NCI-H345 treated with DMSO at 0.1 percent for 48 hours (cell line): ENCODE measurements around the gene KANK2.

Source experiments
- DNase-seq: peaks from one replicate; lab custom pipeline; 2025; ENCODE audit not compliant: unreplicated experiment; lab: John Stamatoyannopoulos, UW

KANK2 gene

GRCh38 chr19:11197291-11198174 is at the start of gene KANK2:
Gene KANK2, minus strand, starts transcription at chr19:11197545. Its CDS starts 3,034 bp downstream, at chr19:11194511.
- peak; percentile 3 for DNase-seq

- DNase-seq, result no peak
These were observed 49.6 kb upstream of the KANK2 start for GRCh38 chr19:11246941-11247340.

GRCh38 chr19:11244846-11245589 is 47.7 kb upstream of the KANK2 start:
- no peak for DNase-seq

GRCh38 chr19:11243798-11244169 is 46.4 kb upstream of the KANK2 start:
- no peak for DNase-seq

- DNase-seq, result no peak
These were observed 45.8 kb upstream of the KANK2 start for GRCh38 chr19:11242864-11243797.

- DNase-seq, result no peak
These were observed 44.7 kb upstream of the KANK2 start for GRCh38 chr19:11242025-11242424.

GRCh38 chr19:11240008-11240444 is 42.7 kb upstream of the KANK2 start:
- DNase-seq, result no peak

GRCh38 chr19:11239377-11240000 is 42.1 kb upstream of the KANK2 start, which contains the start of gene ANGPTL8:
Gene ANGPTL8, plus strand, starts transcription at chr19:11239619. Its CDS starts 19 bp downstream, at chr19:11239638.
- DNase-seq, result no peak

- DNase-seq, result no peak
These were observed 41.5 kb upstream of the KANK2 start for GRCh38 chr19:11238781-11239376.

GRCh38 chr19:11238041-11238440 is 40.7 kb upstream of the KANK2 start:
- DNase-seq, result no peak

- no peak for DNase-seq
These were observed 40.0 kb upstream of the KANK2 start for GRCh38 chr19:11237321-11237720.

- no peak for DNase-seq
These were observed 39.3 kb upstream of the KANK2 start for GRCh38 chr19:11236324-11237301.

GRCh38 chr19:11234486-11235075 is 37.2 kb upstream of the KANK2 start:
- no peak for DNase-seq

- no peak for DNase-seq
These were observed 35.7 kb upstream of the KANK2 start for GRCh38 chr19:11233073-11233472.

GRCh38 chr19:11232555-11232954 is 35.2 kb upstream of the KANK2 start:
- DNase-seq, result no peak

- no peak for DNase-seq
These were observed 33.5 kb upstream of the KANK2 start for GRCh38 chr19:11230621-11231386.

- no peak for DNase-seq
These were observed 30.0 kb upstream of the KANK2 start for GRCh38 chr19:11227195-11227886.
